ENCODE data around the gene POPDC2. TPM values are rescaled to one million over a fixed set of nuclear protein-coding genes. Genes with fewer than 3 reads are reported as not detected.

The POPDC2 gene
- total and polyA plus RNA-seq, 10 of the 15 experiments (the other 5 are each of a cell fraction or from before 2014, with no cell fraction given) = 1.8 to 12.7 (median 3.5) TPM

DNA sequence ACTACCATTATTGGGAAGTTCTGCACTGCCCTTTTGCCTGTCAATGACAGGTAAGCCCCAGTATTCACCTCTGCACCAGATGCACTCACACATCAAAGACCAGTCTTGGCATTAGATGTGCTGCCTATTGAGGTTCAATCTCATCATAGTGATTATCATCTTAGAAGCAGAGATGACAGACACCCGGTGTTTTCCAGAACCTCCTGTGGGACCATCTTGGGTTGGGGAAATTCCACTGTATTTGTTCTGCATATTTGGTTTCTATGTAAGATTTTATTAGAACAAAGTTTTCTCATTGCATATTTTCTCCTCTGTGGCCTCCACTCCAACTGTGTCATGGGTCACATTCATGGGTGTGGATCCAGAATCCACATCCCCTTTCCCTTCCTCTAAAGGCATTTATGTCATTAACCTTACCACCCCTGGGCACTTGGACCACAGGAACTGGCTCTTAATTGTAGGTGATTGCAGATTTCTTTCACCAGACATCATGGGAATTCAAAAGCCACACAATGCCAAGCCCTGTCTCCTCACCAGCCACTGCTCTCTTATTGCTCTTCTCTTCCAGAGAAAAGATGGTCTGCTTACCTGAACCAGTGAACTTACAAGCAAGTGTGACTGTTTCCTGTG is 31.5 kb downstream of the POPDC2 start (continued):
- TF ChIP-seq EGR1 (IDR thresholded peaks at IDR 0.05; ENCODE audit: borderline replicate concordance in 1 of 2, low read depth in 2 of 2, low read length in 2 of 2) = no peak
- TF ChIP-seq MEF2A (IDR thresholded peaks at IDR 0.05; ENCODE audit: insufficient read depth, low read depth, low read length) = no peak
- peak; percentile 79 for TF ChIP-seq MEF2B (IDR thresholded peaks at IDR 0.05; ENCODE audit: partially characterized antibody, poor library complexity, severe bottlenecking)
- TF ChIP-seq SP1 (IDR thresholded peaks at IDR 0.05; ENCODE audit: low read depth, low read length) = no peak
- TF ChIP-seq STAT1 (conservative IDR thresholded peaks at IDR 0.05) = no peak
- TF ChIP-seq, protein P1, sequence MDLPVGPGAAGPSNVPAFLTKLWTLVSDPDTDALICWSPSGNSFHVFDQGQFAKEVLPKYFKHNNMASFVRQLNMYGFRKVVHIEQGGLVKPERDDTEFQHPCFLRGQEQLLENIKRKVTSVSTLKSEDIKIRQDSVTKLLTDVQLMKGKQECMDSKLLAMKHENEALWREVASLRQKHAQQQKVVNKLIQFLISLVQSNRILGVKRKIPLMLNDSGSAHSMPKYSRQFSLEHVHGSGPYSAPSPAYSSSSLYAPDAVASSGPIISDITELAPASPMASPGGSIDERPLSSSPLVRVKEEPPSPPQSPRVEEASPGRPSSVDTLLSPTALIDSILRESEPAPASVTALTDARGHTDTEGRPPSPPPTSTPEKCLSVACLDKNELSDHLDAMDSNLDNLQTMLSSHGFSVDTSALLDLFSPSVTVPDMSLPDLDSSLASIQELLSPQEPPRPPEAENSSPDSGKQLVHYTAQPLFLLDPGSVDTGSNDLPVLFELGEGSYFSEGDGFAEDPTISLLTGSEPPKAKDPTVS (IDR thresholded peaks at IDR 0.05; ENCODE audit: low read depth, low read length) = no peak
- peak; percentile 81 for TF ChIP-seq TCF7 (IDR thresholded peaks at IDR 0.05; ENCODE audit: borderline replicate concordance)
- no peak for TF ChIP-seq BACH1 (IDR thresholded peaks at IDR 0.05; ENCODE audit: borderline replicate concordance)
- no peak for TF ChIP-seq ZNF274 (IDR thresholded peaks at IDR 0.05; ENCODE audit: insufficient read depth, insufficient read length)
- TF ChIP-seq, protein P2, sequence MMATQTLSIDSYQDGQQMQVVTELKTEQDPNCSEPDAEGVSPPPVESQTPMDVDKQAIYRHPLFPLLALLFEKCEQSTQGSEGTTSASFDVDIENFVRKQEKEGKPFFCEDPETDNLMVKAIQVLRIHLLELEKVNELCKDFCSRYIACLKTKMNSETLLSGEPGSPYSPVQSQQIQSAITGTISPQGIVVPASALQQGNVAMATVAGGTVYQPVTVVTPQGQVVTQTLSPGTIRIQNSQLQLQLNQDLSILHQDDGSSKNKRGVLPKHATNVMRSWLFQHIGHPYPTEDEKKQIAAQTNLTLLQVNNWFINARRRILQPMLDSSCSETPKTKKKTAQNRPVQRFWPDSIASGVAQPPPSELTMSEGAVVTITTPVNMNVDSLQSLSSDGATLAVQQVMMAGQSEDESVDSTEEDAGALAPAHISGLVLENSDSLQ (IDR thresholded peaks at IDR 0.05) = peak; percentile 80
- no peak for TF ChIP-seq SUZ12 (IDR thresholded peaks at IDR 0.05; ENCODE audit: unreplicated experiment)
- TF ChIP-seq SRF (IDR thresholded peaks at IDR 0.05; ENCODE audit: low read depth in 2 of 2, low read length in 2 of 2) = no peak
- TF ChIP-seq IRF4 (IDR thresholded peaks at IDR 0.05; ENCODE audit: low read depth, low read length) = no peak
- TF ChIP-seq TCF3 (IDR thresholded peaks at IDR 0.05; ENCODE audit: borderline replicate concordance, insufficient read depth, low read depth, low read length) = no peak
- no peak for TF ChIP-seq CEBPB (IDR thresholded peaks at IDR 0.05; ENCODE audit: borderline replicate concordance in 1 of 2, low read depth in 2 of 2, low read length in 2 of 2)
- no peak; the same call in 1 of the 2 replicates for TF ChIP-seq TBL1XR1 (IDR thresholded peaks at IDR 0.05; ENCODE audit: low read depth, low read length)
- TF ChIP-seq, protein P3, sequence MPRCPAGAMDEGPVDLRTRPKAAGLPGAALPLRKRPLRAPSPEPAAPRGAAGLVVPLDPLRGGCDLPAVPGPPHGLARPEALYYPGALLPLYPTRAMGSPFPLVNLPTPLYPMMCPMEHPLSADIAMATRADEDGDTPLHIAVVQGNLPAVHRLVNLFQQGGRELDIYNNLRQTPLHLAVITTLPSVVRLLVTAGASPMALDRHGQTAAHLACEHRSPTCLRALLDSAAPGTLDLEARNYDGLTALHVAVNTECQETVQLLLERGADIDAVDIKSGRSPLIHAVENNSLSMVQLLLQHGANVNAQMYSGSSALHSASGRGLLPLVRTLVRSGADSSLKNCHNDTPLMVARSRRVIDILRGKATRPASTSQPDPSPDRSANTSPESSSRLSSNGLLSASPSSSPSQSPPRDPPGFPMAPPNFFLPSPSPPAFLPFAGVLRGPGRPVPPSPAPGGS (IDR thresholded peaks at IDR 0.05; ENCODE audit: borderline replicate concordance, insufficient read depth, low read depth, low read length, poor library complexity, severe bottlenecking) = peak; percentile 79
- TF ChIP-seq GATAD2B (conservative IDR thresholded peaks at IDR 0.05; ENCODE audit: low read depth) = no peak; the same call in 1 of the 2 replicates
- no peak for TF ChIP-seq NFXL1 (IDR thresholded peaks at IDR 0.05; ENCODE audit: borderline replicate concordance)
- TF ChIP-seq CHD1 (IDR thresholded peaks at IDR 0.05; ENCODE audit: low read depth, low read length) = no peak
- TF ChIP-seq, protein P4, sequence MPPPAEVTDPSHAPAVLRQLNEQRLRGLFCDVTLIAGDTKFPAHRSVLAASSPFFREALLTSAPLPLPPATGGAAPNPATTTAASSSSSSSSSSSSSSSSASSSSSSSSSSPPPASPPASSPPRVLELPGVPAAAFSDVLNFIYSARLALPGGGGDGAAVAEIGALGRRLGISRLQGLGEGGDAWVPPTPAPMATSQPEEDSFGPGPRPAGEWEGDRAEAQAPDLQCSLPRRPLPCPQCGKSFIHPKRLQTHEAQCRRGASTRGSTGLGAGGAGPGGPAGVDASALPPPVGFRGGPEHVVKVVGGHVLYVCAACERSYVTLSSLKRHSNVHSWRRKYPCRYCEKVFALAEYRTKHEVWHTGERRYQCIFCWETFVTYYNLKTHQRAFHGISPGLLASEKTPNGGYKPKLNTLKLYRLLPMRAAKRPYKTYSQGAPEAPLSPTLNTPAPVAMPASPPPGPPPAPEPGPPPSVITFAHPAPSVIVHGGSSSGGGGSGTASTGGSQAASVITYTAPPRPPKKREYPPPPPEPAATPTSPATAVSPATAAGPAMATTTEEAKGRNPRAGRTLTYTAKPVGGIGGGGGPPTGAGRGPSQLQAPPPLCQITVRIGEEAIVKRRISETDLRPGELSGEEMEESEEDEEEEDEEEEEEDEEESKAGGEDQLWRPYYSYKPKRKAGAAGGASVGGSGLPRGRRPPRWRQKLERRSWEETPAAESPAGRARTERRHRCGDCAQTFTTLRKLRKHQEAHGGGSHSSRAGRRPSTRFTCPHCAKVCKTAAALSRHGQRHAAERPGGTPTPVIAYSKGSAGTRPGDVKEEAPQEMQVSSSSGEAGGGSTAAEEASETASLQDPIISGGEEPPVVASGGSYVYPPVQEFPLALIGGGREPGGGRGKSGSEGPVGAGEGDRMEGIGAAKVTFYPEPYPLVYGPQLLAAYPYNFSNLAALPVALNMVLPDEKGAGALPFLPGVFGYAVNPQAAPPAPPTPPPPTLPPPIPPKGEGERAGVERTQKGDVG (CRISPR knock-in tag; IDR thresholded peaks at IDR 0.05) = no peak
- TF ChIP-seq NBN (IDR thresholded peaks at IDR 0.05) = 0 out of 2 replicates have a peak, but pooled peaks have one; percentile 10
- TF ChIP-seq CHD2 (IDR thresholded peaks at IDR 0.05; ENCODE audit: borderline replicate concordance, low read depth, low read length) = no peak
- no peak for TF ChIP-seq BRCA1 (IDR thresholded peaks at IDR 0.05; ENCODE audit: low read depth, low read length)
